ENCODE measurements around the gene HOXA11.

Gene HOXA11

DNA sequence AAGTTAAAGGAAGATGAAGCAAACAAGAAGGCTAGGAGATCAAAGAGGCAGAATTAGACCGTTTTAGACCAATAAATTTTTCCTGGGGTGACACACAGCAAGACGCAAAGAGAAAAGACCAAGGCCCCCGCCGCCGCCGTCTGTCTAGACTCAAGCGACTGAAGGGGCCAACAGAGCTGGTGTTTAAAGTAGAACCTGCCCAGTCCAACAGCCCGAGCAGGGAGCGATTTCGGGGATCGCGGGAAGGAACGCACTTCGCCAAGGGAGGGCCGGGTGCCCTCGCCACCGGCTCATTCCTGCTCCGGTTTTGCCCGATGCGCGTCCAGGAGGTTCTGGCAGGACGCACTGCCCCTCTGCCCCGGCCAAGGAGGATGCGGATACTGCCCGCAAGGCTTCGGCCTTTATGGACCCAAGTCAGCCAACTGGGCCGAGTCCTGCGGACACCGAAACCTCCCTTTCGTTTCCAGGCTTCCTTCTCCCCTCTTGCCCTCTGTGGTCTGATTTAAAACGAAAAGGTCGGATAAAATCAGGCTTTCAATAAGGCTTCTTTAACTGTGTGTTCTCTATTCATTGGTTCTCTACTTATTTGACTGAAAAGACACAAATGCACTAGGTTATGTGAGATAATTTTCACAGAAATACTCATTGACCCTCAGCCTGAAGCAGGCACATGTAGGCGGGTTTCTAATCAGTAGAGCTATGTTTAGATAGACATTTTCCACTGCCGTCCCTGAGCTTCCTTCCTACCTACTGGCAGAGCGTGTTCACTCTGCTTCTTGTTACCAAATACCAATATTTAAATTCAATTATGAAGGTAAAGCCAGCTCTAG, 26.4 kb downstream of the HOXA11 start:
- DNase-seq (ENCODE audit: low spot score), result no peak

GRCh38 chr7:27157702-27158431, 27.2 kb downstream of the HOXA11 start:
- no peak for DNase-seq (ENCODE audit: low spot score)

DNA sequence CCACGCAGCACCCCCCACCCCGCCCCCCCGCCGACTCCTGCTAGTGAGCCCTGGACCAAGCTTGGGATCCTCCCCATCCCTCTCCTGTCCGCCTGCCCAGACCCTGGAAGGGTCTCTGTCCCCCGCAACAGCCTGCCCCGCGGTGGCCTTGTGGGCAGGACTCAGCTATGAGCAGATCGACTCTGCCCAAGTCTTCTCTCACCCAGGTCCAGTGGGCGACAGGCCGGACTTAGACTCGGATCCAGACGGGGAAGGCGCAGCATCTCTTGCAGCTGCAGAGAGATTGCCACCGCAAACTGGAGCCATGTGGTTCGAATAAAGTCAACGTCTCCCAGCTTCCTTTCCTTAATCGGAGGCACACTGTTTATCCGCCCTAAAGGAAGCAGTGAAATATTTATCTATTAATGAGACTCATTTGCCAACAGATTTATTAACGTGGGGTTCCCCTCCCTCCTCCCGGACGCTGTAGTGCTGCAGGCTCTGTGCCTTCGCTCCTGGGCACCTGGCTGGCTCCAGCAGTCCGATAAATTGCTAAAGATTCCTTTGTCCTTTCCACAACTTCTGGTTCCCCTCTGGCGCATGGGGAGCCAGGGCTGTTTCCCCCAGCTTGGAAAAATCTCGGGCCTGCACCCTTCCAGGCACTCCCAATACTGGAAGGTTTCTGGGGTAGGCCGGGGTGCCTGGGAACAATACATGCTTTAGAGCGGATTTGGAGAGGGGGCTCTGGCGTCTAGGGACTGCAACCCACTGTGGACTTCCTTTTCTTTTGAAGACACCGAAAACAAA, 27.9 kb downstream of the HOXA11 start:
- peak; percentile 23 for DNase-seq (ENCODE audit: low spot score)

DNA sequence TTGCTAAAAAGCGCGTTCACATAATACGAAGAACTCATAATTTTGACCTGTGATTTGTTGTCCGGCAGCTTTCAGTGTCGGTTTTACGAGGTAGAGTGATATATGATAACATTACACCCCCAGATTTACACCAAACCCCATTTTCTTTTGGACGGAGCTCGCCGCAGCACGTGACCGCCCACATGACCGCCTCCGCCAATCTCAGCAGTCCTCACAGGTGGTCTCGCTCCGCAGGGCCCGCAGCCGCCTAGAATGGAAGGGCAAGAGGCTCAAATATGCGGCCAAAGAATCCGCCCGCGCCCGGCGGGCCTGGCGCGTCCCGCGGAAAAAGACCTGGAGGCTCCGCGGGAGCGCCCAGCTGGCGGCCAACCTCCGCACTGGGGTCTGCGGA, 28.5 kb downstream of the HOXA11 start, which contains the start of gene HOXA7:
TSS of gene HOXA7 (minus strand) at position 168 of the 391 bp plus-strand sequence. CDS start at position 38, 130 bp downstream.
- peak; percentile 83 for DNase-seq (ENCODE audit: low spot score)

GRCh38 chr7:27155816-27156507, 29.1 kb downstream of the HOXA11 start:
- DNase-seq (ENCODE audit: low spot score), result peak; percentile 61

GRCh38 chr7:27154901-27155815, 29.9 kb downstream of the HOXA11 start:
- no peak for DNase-seq (ENCODE audit: low spot score)

- DNase-seq (ENCODE audit: low spot score), result no peak
Observed at GRCh38 chr7:27154369-27154768, 30.7 kb downstream of the HOXA11 start.

DNA sequence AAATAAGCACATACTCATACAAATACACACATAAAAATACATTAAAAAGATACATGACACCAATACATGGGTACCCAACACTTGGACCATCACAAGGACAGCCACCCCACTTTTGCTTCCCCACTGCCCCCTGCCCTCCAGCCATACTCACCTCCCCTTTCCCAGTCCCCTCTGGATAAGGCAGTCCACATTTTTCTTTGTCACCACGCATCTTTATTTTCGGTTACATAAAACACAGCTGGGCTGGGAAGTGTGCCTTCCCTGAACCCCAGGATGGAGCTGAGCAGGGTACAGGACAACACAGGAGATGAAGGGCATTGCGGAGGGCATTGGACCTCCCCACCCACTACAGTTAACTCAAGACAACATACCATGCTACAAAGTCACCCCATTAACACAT, 31.5 kb downstream of the HOXA11 start:
- DNase-seq (ENCODE audit: low spot score), result no peak

GRCh38 chr7:27152816-27153442, 32.1 kb downstream of the HOXA11 start:
- DNase-seq (ENCODE audit: low spot score), result no peak

DNA sequence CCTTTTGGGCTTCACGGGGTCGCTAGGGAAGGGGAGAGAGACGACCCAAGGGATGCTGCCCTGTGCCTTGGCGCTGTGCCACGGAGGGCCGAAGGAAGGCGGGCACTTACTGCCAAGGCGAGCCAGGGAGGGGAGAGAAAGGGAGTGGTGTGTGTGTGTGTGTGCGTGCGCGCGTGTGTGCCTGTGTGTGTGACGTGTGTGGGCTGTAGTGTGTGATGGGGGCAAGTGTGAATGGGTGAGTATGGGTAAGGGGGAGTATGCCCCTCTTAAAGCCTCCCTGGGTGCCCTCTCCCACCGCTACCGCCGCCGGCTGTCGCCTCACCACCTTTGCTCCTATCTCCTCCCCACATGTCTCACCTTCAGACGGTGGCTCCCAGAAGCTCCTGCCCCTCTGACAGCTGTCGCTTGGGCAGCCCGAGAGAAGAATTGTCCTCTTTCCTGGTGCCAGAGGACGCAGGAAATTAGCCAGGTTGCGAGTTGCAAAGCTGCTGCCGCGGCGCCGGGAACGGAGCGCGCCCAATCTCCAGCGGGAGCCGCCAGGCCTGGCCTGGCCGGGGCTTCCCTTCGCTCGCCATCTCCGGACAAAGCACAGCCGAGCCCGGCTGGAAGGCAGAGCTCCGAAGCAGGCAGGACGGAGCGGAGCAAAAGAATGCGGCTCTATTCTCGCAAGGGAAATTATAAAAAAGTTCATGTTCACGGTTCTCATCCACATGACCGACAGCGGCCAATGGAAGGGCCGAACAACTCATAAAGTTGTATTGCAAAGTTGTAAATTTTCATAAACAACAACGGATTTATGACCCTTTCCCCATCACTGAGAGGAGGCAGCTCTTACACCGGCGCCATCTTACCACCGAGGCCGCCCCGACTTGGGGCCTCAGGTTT, 32.9 kb downstream of the HOXA11 start, which contains the start of gene HOXA3:
TSS of gene HOXA3 (minus strand) at position 653 of the 885 bp plus-strand sequence. CDS start 41,943 bp downstream, outside the sequence.
- peak; percentile 66 for DNase-seq (ENCODE audit: low spot score)

DNA sequence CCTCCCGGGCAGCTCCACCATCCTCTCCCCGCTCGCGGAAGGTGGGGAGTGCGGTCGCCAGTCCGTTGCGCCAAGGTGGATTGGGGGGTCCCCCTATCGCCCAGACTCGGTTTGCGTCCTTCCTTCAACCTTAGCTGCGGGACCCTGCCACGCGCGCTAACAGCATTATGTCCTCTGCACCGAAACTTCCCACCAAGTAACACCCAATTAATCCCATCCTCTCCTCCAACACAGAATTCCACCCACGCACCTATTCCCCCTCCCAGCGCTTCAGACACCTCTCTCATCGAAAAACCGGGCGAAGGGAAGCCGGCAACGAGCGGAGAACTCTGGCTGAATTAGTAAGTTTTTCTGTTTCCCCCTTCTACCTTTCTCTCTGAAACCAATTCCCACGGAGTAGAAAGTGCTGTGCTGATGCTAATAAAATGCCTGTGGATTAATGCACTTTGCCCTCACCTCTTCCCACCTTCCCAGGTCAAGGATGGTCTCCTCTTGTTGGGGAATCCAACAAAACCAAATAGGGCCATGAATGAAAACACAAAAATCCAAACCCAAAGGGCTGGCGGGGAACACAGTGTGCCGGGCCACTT, 33.6 kb downstream of the HOXA11 start:
- DNase-seq (ENCODE audit: low spot score), result no peak

- DNase-seq (ENCODE audit: low spot score), result peak; percentile 92
Observed at GRCh38 chr7:27150568-27151340, 34.3 kb downstream of the HOXA11 start.

- no peak for DNase-seq (ENCODE audit: low spot score)
Observed at GRCh38 chr7:27149842-27150567, 35.0 kb downstream of the HOXA11 start.

DNA sequence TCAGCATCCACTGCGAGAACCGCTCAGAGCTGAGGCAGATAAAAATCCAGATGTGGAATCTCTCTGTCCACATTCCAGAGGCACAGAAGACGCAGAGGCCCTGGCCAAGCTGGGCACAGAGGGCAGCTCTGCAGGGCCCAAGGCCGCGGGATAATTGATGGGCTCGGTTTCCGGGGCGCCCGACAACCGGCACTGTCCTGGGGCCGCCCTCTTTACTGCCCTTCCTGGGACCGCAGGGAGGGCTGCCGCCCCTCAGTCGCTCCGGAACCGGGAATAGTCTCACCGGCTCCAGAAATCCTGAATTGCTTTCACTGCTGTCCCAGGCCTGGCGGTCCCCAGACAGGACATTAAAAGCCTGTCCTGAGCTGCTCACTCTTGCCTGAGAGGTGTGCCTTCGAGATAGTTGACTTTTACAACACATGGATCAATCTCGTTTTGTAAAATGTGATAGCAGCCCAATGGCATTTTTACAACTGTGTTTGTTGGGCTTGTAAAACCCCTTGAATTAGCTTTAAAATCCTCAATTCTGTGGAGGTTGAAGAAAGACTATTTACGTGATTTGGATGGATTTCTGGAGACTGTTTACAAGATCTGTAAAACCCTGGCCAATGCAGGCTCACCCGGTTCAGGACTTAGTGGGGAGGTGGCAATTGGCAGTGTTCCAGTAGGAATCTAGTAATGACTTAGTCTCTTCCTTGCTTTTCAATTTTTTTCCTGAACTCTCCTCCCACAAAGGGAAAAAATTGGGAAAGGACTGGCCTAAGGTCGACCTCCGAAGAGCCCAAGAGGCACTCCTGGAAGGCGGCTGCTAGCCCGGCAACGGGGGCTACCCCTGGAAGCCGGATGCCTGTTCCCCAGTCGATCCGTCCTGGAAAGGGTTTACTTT, 36.0 kb downstream of the HOXA11 start:
- DNase-seq (ENCODE audit: low spot score), result peak; percentile 33

DNA sequence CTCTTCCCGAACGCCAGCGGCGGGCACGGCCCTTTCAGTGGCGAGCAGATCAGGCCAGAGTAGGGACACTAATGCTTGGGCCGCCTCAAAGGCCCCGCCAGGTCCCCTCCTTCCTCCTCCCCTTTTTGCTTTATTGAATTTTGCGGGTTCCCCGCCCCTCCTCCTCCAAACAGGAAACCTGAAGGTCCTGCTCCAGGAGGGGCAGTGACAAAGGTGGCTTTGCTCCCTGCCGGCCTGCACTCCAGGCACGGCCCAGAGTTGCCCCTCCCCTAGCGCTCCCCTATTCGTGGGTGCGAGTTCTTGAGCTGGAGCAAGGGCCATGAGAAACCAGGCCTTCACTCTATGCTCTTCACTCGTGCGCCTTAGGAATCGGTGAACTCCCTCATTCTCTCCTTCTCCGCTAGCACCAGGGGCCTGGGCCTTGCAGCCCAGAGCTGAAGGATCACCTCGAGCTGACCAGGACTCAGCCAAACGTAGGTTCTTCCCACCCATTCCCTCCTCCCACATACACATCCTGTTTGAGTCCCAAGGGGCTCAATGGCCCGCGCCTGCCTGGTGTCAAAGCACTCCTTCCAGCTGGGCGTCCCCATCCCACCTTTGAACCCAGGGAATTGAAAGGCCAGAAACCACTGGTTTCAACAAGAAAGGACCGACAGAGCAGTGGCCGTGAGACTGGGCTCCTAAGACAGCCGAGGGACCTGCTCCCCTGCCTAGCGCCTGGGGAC, 36.8 kb downstream of the HOXA11 start:
- DNase-seq (ENCODE audit: low spot score), result peak; percentile 45
